PC-9 (cell line): ENCODE measurements around the gene CITED4.

Experiments used
- CTCF ChIP-seq: fragments of 200-600 bp; sonication (generic); conservative IDR thresholded peaks from 2 replicates; pipeline ENCODE4 v1.6.1; 2017; ENCODE audit warnings: mixed run types, antibody characterized with exemption, mild to moderate bottlenecking, moderate library complexity
- EZH2 ChIP-seq: fragments of 200-600 bp; sonication (generic); IDR thresholded peaks from 2 replicates; pipeline ENCODE4 v1.8.0; 2017; ENCODE audit warnings: antibody characterized with exemption, low read depth

- TF ChIP-seq CTCF (no peak), EZH2 (no peak)
Observed at GRCh38 chr1:40860706-40861223, 1.4 kb downstream of the CITED4 start.
